GM23338 (cell line): ENCODE data around the gene C12orf42. TPM values are rescaled to one million over a fixed set of nuclear protein-coding genes. Genes with fewer than 3 reads are reported as not detected.

Experiments used
- ATAC-seq: fragments of 200-7000 bp; cut with Tn5 transposase; 3 replicates; pipeline ENCODE4 v1.9.1; 2020
- DNase-seq: peaks from one replicate; pipeline ENCODE4 v3.0.0-alpha.2; 2015; ENCODE audit warnings: low spot score
- H2AFZ ChIP-seq: fragments of 200-600 bp; sonication (generic); 2 replicates; pipeline ENCODE4 v1.8.0; 2016; ENCODE audit warnings: antibody characterized with exemption, mild to moderate bottlenecking, moderate library complexity
- H3F3A ChIP-seq: fragments of 200-600 bp; sonication (generic); replicated peaks from 2 replicates; pipeline ENCODE4 v1.8.0; 2017; ENCODE audit warnings: antibody characterized with exemption, mixed run types, low read depth
- H3K27ac ChIP-seq: fragments of 200-600 bp; sonication (generic); 2 replicates; pipeline ENCODE4 v1.6.1; 2016; ENCODE audit warnings: low read depth
- H3K27me3 ChIP-seq: fragments of 200-600 bp; sonication (generic); 2 replicates; pipeline ENCODE4 v1.8.0; 2016; ENCODE audit warnings: mild to moderate bottlenecking, mixed run types, moderate library complexity; ENCODE audit not compliant: insufficient read depth
- H3K36me3 ChIP-seq: fragments of 200-600 bp; sonication (generic); 2 replicates; pipeline ENCODE4 v1.8.0; 2016; ENCODE audit warnings: mild to moderate bottlenecking; ENCODE audit not compliant: insufficient read depth
- H3K4me1 ChIP-seq: fragments of 200-600 bp; sonication (generic); 2 replicates; pipeline ENCODE4 v1.8.0; 2016; ENCODE audit warnings: mild to moderate bottlenecking, moderate library complexity; ENCODE audit not compliant: insufficient read depth
- H3K4me2 ChIP-seq: fragments of 200-600 bp; sonication (generic); 2 replicates; pipeline ENCODE4 v1.7.1; 2017; ENCODE audit warnings: mixed run types
- H3K4me3 ChIP-seq: fragments of 200-600 bp; sonication (generic); 2 replicates; pipeline ENCODE4 v1.6.1; 2016; ENCODE audit warnings: mixed run types
- H3K79me2 ChIP-seq: fragments of 200-600 bp; sonication (generic); replicated peaks from 2 replicates; pipeline ENCODE4 v1.8.0; 2017; ENCODE audit warnings: mild to moderate bottlenecking; ENCODE audit not compliant: insufficient read depth
- H3K9me2 ChIP-seq: fragments of 200-600 bp; sonication (generic); 2 replicates; pipeline ENCODE4 v1.8.0; 2017; ENCODE audit not compliant: insufficient read depth
- H4K20me1 ChIP-seq: fragments of 200-600 bp; sonication (generic); replicated peaks from 2 replicates; pipeline ENCODE4 v1.8.0; 2017; ENCODE audit warnings: mild to moderate bottlenecking; ENCODE audit not compliant: insufficient read depth
- H3K27ac Mint-ChIP-seq: 2 replicates; pipeline ENCODE4 v1.8.0; 2020; ENCODE audit warnings: inconsistent platforms, mild to moderate bottlenecking, moderate library complexity, mixed read lengths
- H3K27me3 Mint-ChIP-seq: 3 replicates; pipeline ENCODE4 v1.8.0; 2022; ENCODE audit warnings: low read depth, mild to moderate bottlenecking, moderate library complexity, mixed read lengths, inconsistent platforms; ENCODE audit not compliant: insufficient read depth, poor library complexity
- H3K36me3 Mint-ChIP-seq: 3 replicates; pipeline ENCODE4 v1.8.0; 2021; ENCODE audit warnings: low read depth, mild to moderate bottlenecking, inconsistent platforms, moderate library complexity, mixed read lengths
- H3K4me1 Mint-ChIP-seq: 3 replicates; pipeline ENCODE4 v1.8.0; 2020; ENCODE audit warnings: mild to moderate bottlenecking, inconsistent platforms, mixed read lengths
- H3K4me3 Mint-ChIP-seq: 3 replicates; pipeline ENCODE4 v1.8.0; 2021; ENCODE audit warnings: moderate library complexity, mild to moderate bottlenecking, inconsistent platforms, mixed read lengths
- H3K9me3 Mint-ChIP-seq: 3 replicates; pipeline ENCODE4 v1.8.0; 2020; ENCODE audit warnings: moderate library complexity, mild to moderate bottlenecking, inconsistent platforms, mixed read lengths
- ETS1 ChIP-seq: IDR thresholded peaks from 2 replicates; pipeline ENCODE4 v1.6.1; 2016; ENCODE audit warnings: antibody characterized with exemption
- EZH2phosphoT487 ChIP-seq: fragments of 200-600 bp; sonication (generic); IDR thresholded peaks from one replicate; pipeline ENCODE4 v1.8.1; 2018; ENCODE audit warnings: antibody characterized with exemption; ENCODE audit not compliant: unreplicated experiment
- NANOG ChIP-seq: IDR thresholded peaks from 2 replicates; pipeline ENCODE4 v1.6.1; 2016; ENCODE audit warnings: antibody characterized with exemption, borderline replicate concordance
- POLR2AphosphoS5 ChIP-seq: IDR thresholded peaks from 2 replicates; pipeline ENCODE4 v1.6.1; 2016; ENCODE audit warnings: antibody characterized with exemption, low read depth
- ZNF114 ChIP-seq: fragments of 250-450 bp; sonication (Bioruptor Pico); IDR thresholded peaks from 2 replicates; pipeline ENCODE4 v1.5.0; 2020; ENCODE audit warnings: mild to moderate bottlenecking, moderate library complexity
- ZNF331 ChIP-seq: fragments of 250-450 bp; sonication (Bioruptor Pico); IDR thresholded peaks from 2 replicates; pipeline ENCODE4 v1.5.0; 2020; ENCODE audit warnings: low read depth, mild to moderate bottlenecking, moderate library complexity
- polyA plus RNA-seq: library from polyadenylated mRNA; unstranded; fragments of >200 nt; fragmentation: Nextera tagmentation; extraction: Ambion mirVana; gene quantifications from 2 replicates; pipeline ENCODE4 v1.2.1, GENCODE V29; 2016
- total RNA-seq: library from RNA; depleted of rRNA; stranded (reverse); fragments of >200 nt; shearing (Covaris generic); gene quantifications from 2 replicates; pipeline ENCODE4 v1.2.3, GENCODE V29; 2014
- TF ChIP-seq, protein P1 (sequence below): fragments of 250-450 bp; sonication (Bioruptor Pico); IDR thresholded peaks from 2 replicates; pipeline ENCODE4 v1.5.0; 2020; ENCODE audit warnings: mild to moderate bottlenecking, moderate library complexity
- TF ChIP-seq, protein P2 (sequence below): IDR thresholded peaks from one replicate; pipeline ENCODE4 v1.6.1; 2018; ENCODE audit warnings: antibody characterized with exemption; ENCODE audit not compliant: unreplicated experiment
- TF ChIP-seq, protein P3 (sequence below), 2 experiments: fragments of 200-600 bp in 1 of 2; sonication (generic) in 1 of 2; conservative IDR thresholded peaks; 2 replicates each; pipeline versions ENCODE4 v1.5.1 to v1.6.1; 2016 to 2017; ENCODE audit warnings: antibody characterized with exemption in 2 of 2, low read depth in 2 of 2, mild to moderate bottlenecking in 2 of 2, moderate library complexity in 1 of 2

C12orf42 gene
- total and polyA plus RNA-seq, 2 experiments from 2014 or later, result 0.45 TPM; not detected in 1

- H3K4me3 ChIP-seq, result no peak overlapping the region
- no peak overlapping the region for H3K27ac ChIP-seq
- no peaks in the 10 kb centered on the region for H3K9me3 Mint-ChIP-seq
- H3K27ac Mint-ChIP-seq, result no peak overlapping the region
- H3K36me3 ChIP-seq, result no peaks in the 10 kb centered on the region
- H2AFZ ChIP-seq, result no peak overlapping the region
- no peak overlapping the region for H3K4me2 ChIP-seq
- ATAC-seq, result no peak
- H3F3A ChIP-seq, result no peaks in the 10 kb centered on the region
- no peaks in the 10 kb centered on the region for H3K4me1 ChIP-seq
- DNase-seq, result no peak
- H3K9me2 ChIP-seq, result no peaks in the 10 kb centered on the region
- H3K4me1 Mint-ChIP-seq, result no peaks in the 10 kb centered on the region; the same call in 2 of the 3 replicates
- no peak overlapping the region for H3K4me3 Mint-ChIP-seq
- no peaks in the 10 kb centered on the region for H3K79me2 ChIP-seq
- H3K27me3 ChIP-seq, result no peaks in the 10 kb centered on the region
- TF ChIP-seq ZNF331 (CRISPR knock-in tag) (no peak), EZH2phosphoT487 (no peak)
- TF ChIP-seq, protein P1, sequence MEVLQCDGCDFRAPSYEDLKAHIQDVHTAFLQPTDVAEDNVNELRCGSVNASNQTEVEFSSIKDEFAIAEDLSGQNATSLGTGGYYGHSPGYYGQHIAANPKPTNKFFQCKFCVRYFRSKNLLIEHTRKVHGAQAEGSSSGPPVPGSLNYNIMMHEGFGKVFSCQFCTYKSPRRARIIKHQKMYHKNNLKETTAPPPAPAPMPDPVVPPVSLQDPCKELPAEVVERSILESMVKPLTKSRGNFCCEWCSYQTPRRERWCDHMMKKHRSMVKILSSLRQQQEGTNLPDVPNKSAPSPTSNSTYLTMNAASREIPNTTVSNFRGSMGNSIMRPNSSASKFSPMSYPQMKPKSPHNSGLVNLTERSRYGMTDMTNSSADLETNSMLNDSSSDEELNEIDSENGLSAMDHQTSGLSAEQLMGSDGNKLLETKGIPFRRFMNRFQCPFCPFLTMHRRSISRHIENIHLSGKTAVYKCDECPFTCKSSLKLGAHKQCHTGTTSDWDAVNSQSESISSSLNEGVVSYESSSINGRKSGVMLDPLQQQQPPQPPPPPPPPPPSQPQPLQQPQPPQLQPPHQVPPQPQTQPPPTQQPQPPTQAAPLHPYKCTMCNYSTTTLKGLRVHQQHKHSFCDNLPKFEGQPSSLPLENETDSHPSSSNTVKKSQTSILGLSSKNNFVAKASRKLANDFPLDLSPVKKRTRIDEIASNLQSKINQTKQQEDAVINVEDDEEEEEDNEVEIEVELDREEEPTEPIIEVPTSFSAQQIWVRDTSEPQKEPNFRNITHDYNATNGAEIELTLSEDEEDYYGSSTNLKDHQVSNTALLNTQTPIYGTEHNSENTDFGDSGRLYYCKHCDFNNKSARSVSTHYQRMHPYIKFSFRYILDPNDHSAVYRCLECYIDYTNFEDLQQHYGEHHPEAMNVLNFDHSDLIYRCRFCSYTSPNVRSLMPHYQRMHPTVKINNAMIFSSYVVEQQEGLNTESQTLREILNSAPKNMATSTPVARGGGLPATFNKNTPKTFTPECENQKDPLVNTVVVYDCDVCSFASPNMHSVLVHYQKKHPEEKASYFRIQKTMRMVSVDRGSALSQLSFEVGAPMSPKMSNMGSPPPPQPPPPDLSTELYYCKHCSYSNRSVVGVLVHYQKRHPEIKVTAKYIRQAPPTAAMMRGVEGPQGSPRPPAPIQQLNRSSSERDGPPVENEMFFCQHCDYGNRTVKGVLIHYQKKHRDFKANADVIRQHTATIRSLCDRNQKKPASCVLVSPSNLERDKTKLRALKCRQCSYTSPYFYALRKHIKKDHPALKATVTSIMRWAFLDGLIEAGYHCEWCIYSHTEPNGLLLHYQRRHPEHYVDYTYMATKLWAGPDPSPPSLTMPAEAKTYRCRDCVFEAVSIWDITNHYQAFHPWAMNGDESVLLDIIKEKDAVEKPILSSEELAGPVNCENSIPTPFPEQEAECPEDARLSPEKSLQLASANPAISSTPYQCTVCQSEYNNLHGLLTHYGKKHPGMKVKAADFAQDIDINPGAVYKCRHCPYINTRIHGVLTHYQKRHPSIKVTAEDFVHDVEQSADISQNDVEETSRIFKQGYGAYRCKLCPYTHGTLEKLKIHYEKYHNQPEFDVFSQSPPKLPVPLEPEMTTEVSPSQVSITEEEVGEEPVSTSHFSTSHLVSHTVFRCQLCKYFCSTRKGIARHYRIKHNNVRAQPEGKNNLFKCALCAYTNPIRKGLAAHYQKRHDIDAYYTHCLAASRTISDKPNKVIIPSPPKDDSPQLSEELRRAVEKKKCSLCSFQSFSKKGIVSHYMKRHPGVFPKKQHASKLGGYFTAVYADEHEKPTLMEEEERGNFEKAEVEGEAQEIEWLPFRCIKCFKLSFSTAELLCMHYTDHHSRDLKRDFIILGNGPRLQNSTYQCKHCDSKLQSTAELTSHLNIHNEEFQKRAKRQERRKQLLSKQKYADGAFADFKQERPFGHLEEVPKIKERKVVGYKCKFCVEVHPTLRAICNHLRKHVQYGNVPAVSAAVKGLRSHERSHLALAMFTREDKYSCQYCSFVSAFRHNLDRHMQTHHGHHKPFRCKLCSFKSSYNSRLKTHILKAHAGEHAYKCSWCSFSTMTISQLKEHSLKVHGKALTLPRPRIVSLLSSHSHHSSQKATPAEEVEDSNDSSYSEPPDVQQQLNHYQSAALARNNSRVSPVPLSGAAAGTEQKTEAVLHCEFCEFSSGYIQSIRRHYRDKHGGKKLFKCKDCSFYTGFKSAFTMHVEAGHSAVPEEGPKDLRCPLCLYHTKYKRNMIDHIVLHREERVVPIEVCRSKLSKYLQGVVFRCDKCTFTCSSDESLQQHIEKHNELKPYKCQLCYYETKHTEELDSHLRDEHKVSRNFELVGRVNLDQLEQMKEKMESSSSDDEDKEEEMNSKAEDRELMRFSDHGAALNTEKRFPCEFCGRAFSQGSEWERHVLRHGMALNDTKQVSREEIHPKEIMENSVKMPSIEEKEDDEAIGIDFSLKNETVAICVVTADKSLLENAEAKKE (CRISPR knock-in tag), result no peak
- H4K20me1 ChIP-seq, result no peaks in the 10 kb centered on the region
- no peaks in the 10 kb centered on the region for H3K36me3 Mint-ChIP-seq
- H3K27me3 Mint-ChIP-seq, result no peaks in the 10 kb centered on the region
These were observed 222.8 kb downstream of the C12orf42 start for GRCh38 chr12:103272949-103273348.

GRCh38 chr12:103269946-103270345 lies 225.8 kb downstream of the C12orf42 start:
- H3K27ac Mint-ChIP-seq, result no peak overlapping the region
- Histone ChIP-seq H3K4me2 (no peak overlapping the region), H3K36me3 (no peaks in the 10 kb centered on the region), H3K9me2 (no peaks in the 10 kb centered on the region), H3K4me3 (no peak overlapping the region), H3K27ac (no peak overlapping the region), H3K4me1 (no peaks in the 10 kb centered on the region), H3F3A (no peaks in the 10 kb centered on the region), H2AFZ (no peak overlapping the region), H3K27me3 (no peaks in the 10 kb centered on the region), H3K79me2 (no peaks in the 10 kb centered on the region), H4K20me1 (no peaks in the 10 kb centered on the region)
- no peaks in the 10 kb centered on the region for H3K36me3 Mint-ChIP-seq
- no peaks in the 10 kb centered on the region for H3K27me3 Mint-ChIP-seq
- no peaks in the 10 kb centered on the region; the same call in 2 of the 3 replicates for H3K4me1 Mint-ChIP-seq
- H3K9me3 Mint-ChIP-seq, result no peaks in the 10 kb centered on the region
- H3K4me3 Mint-ChIP-seq, result no peak overlapping the region
- ATAC-seq (no peak), DNase-seq (no peak)
- TF ChIP-seq, protein P2, sequence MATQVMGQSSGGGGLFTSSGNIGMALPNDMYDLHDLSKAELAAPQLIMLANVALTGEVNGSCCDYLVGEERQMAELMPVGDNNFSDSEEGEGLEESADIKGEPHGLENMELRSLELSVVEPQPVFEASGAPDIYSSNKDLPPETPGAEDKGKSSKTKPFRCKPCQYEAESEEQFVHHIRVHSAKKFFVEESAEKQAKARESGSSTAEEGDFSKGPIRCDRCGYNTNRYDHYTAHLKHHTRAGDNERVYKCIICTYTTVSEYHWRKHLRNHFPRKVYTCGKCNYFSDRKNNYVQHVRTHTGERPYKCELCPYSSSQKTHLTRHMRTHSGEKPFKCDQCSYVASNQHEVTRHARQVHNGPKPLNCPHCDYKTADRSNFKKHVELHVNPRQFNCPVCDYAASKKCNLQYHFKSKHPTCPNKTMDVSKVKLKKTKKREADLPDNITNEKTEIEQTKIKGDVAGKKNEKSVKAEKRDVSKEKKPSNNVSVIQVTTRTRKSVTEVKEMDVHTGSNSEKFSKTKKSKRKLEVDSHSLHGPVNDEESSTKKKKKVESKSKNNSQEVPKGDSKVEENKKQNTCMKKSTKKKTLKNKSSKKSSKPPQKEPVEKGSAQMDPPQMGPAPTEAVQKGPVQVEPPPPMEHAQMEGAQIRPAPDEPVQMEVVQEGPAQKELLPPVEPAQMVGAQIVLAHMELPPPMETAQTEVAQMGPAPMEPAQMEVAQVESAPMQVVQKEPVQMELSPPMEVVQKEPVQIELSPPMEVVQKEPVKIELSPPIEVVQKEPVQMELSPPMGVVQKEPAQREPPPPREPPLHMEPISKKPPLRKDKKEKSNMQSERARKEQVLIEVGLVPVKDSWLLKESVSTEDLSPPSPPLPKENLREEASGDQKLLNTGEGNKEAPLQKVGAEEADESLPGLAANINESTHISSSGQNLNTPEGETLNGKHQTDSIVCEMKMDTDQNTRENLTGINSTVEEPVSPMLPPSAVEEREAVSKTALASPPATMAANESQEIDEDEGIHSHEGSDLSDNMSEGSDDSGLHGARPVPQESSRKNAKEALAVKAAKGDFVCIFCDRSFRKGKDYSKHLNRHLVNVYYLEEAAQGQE, result no peak
- no peak for TF ChIP-seq NANOG
- TF ChIP-seq, protein P3, sequence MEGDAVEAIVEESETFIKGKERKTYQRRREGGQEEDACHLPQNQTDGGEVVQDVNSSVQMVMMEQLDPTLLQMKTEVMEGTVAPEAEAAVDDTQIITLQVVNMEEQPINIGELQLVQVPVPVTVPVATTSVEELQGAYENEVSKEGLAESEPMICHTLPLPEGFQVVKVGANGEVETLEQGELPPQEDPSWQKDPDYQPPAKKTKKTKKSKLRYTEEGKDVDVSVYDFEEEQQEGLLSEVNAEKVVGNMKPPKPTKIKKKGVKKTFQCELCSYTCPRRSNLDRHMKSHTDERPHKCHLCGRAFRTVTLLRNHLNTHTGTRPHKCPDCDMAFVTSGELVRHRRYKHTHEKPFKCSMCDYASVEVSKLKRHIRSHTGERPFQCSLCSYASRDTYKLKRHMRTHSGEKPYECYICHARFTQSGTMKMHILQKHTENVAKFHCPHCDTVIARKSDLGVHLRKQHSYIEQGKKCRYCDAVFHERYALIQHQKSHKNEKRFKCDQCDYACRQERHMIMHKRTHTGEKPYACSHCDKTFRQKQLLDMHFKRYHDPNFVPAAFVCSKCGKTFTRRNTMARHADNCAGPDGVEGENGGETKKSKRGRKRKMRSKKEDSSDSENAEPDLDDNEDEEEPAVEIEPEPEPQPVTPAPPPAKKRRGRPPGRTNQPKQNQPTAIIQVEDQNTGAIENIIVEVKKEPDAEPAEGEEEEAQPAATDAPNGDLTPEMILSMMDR (conservative IDR thresholded peaks at IDR 0.05; ENCODE audit: low read depth in 2 of 2), result no peak
- TF ChIP-seq ZNF114 (CRISPR knock-in tag), result no peak
- TF ChIP-seq POLR2AphosphoS5, result no peak
- TF ChIP-seq ETS1, result no peak
